GM19463 (cell line): ENCODE data around the gene XPO6.
"Not testable (repeated sequence)": the region's sequence is repeated elsewhere in the genome, so short reads cannot be mapped to it uniquely, and the experiment has no call there.

Experiments used
- ATAC-seq: cut with Tn5 transposase; IDR thresholded peaks from one replicate; pipeline ENCODE4 v1.9.1; 2021; ENCODE audit warnings: mild to moderate bottlenecking, moderate library complexity; ENCODE audit not compliant: unreplicated experiment

Gene XPO6, protein sequence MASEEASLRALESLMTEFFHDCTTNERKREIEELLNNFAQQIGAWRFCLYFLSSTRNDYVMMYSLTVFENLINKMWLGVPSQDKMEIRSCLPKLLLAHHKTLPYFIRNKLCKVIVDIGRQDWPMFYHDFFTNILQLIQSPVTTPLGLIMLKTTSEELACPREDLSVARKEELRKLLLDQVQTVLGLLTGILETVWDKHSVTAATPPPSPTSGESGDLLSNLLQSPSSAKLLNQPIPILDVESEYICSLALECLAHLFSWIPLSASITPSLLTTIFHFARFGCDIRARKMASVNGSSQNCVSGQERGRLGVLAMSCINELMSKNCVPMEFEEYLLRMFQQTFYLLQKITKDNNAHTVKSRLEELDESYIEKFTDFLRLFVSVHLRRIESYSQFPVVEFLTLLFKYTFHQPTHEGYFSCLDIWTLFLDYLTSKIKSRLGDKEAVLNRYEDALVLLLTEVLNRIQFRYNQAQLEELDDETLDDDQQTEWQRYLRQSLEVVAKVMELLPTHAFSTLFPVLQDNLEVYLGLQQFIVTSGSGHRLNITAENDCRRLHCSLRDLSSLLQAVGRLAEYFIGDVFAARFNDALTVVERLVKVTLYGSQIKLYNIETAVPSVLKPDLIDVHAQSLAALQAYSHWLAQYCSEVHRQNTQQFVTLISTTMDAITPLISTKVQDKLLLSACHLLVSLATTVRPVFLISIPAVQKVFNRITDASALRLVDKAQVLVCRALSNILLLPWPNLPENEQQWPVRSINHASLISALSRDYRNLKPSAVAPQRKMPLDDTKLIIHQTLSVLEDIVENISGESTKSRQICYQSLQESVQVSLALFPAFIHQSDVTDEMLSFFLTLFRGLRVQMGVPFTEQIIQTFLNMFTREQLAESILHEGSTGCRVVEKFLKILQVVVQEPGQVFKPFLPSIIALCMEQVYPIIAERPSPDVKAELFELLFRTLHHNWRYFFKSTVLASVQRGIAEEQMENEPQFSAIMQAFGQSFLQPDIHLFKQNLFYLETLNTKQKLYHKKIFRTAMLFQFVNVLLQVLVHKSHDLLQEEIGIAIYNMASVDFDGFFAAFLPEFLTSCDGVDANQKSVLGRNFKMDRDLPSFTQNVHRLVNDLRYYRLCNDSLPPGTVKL

GRCh38 chr16:28211758-28212531 lies at the start of gene XPO6:
TSS of gene XPO6 (minus strand) at chr16:28211965. CDS start at chr16:28211368, 597 bp downstream.
- peak; percentile 90 for ATAC-seq

GRCh38 chr16:28260193-28260592 lies 48.4 kb upstream of the XPO6 start:
- ATAC-seq, result no peak

- no peak for ATAC-seq
Measured at GRCh38 chr16:28259781-28260150, 48.0 kb upstream of the XPO6 start.

DNA sequence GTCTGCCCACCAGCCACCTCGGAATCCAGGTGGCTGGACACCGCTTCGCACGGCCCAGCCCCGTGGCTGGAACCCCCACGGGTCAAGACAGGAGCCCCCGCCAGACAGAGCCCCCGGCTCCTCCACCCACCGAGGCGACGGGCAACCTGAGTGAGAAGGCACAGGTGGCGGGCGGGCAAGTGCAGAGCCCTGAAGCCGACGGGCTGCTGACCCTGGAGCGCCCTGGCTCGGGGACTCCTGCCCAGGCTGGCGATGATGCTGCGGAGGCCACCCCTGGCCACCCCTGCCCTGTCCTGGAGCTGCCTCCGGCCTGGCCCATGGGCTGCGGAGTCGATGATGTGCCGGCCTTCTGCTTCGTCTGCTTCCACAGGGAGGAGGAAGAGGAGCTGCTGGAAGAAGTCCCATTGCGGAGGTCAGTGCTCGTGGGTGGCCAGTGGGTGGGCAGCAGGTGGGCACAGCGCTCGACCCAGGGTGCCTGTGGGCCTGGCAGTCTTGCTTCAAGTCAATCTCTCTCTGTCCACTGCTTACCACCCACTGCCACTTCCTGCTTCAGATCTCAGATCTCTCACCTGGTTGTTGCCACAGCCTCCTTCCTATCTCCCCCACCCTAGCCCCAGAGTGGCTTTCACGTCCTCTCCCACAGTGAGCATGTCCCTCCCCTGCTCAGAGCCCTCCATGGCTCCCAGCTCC lies 47.5 kb upstream of the XPO6 start:
- ATAC-seq, result no peak

GRCh38 chr16:28258567-28258966 lies 46.8 kb upstream of the XPO6 start:
- ATAC-seq, result no peak

GRCh38 chr16:28257256-28257655 lies 45.5 kb upstream of the XPO6 start:
- no peak for ATAC-seq

GRCh38 chr16:28255838-28256237 lies 44.1 kb upstream of the XPO6 start:
- ATAC-seq, result no peak

GRCh38 chr16:28254158-28254557 lies 42.4 kb upstream of the XPO6 start:
- ATAC-seq, result no peak

DNA sequence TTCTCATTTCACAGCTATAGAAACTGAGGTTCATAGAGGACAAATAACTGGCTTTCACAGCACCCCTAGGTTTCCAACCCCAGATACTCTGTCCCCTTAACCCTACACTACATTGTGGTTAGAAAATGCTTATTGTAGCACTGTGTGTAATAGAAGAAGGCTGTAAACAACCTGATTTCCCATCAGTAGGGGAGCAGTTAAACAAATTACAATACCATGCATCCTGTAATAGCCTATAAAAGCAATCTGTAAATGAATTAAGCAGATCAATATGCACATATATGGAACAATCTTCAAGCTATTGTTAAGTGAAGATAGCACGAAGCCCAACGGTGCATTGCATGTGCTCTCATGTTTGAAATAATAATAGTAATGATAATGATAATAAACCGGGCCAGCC lies 39.2 kb upstream of the XPO6 start:
- no peak for ATAC-seq

DNA sequence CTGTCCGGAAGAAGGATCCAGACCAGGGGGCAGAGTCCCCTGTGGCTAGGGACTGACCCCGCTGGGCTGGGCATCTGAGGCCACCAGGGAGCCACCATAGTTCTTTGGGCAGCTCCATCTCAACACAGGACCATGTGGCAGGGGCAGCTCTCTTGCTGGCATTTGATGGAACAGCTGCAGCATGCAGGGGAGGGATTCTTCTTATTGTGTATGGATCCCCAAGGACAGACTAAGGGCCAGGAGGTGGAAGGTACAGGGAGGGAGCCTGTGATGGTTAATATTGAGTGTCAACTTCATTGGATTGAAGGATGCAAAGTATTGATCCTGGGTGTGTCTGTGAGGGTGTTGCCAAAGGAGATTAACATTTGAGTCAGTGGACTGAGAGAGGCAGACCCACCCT lies 37.7 kb upstream of the XPO6 start:
- ATAC-seq, result not testable (repeated sequence)

- ATAC-seq, result no peak
Measured at GRCh38 chr16:28241924-28242323, 30.2 kb upstream of the XPO6 start.

GRCh38 chr16:28237754-28238357 lies 26.1 kb upstream of the XPO6 start:
- ATAC-seq, result no peak

- ATAC-seq, result no peak
Measured at GRCh38 chr16:28231763-28232162, 20.0 kb upstream of the XPO6 start.

DNA sequence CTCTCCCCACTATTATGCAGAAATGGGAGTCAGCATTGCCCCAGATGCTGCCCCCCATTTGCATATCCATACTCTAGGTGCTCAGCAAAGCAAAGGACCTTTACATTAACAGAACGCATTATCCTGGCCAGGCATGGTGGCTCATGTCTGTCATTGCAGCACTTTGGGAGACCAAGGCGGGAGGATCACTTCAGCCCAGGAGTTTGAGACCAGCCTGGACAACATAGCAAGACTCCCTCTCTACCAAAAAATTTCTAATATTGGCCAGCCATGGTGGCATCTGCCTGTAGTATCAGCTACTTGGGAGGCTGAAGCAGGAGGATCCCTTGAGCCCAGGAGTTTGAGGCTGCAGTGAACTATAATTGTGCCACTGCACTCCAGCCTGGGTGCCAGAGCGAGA lies 12.1 kb upstream of the XPO6 start:
- ATAC-seq, result not testable (repeated sequence)

GRCh38 chr16:28219777-28220176 lies 8.0 kb upstream of the XPO6 start:
- not testable (repeated sequence) for ATAC-seq

- ATAC-seq, result no peak
Measured at GRCh38 chr16:28219282-28219681, 7.5 kb upstream of the XPO6 start.

DNA sequence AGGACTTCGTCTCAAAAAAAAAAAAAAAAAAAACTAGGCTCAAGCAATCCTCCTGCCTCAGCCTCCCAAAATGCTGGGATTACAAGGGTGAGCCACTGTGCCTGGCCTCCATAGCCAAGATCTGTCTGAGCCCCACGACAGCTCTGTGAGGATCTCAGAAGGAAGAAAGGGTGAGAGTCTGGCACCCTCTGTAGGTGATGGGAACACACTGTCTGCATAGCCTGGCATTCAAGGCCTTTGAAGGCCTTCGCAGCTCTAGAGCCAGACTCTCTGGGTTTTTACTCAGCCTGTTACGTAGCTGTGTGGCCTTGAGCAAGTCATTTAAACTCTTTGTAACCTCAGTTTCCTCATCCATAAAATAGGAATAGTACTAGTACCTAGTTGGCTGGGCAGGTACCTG lies 6.3 kb upstream of the XPO6 start:
- no peak for ATAC-seq

DNA sequence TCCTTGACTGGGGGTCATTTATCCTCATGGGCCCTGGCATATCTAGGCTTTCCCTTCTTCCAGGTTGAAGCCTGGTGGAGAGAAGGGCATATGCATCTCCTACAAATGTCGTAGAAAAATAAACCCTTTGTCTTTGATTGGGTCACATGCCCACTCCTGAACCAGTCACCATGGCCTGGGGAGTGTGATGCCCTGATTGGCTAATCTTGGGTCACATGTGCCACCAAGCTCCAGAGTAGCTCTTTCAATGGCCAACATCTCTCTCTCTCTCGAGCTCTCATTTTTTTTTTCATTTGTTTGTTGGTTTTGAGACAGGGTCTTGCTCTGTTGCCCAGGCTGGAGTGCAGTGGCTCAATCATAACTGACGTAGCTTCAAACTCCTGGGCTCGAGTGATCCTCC lies 5.6 kb upstream of the XPO6 start:
- no peak for ATAC-seq

GRCh38 chr16:28213396-28213795 lies 1.6 kb upstream of the XPO6 start:
- ATAC-seq, result no peak

DNA sequence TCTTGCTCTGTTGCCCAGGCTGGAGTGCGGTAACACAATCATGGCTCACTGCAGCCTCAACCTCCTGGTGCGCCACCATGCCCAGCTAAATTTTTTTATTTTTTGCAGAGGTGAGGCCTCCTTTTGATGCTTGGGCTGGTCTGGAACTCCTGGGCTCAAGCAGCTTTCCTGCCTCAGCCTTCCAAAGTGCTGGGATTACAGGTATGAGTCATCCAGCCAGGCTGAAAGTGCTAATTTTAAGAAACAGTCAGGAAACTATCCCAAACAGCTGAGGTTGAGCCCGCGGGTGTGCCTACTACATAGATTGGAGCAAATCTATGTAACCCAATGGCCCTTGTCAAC lies 738 bp upstream of the XPO6 start:
- no peak for ATAC-seq
